SK-N-SH (cell line): ENCODE measurements around the gene SLC6A20.

Experiments
- EZH2phosphoT487 ChIP-seq: fragments of 200-600 bp; sonication (generic); IDR thresholded peaks from 2 replicates; pipeline ENCODE4 v1.6.1; 2017; ENCODE audit warnings: low read depth, mixed run types, mild to moderate bottlenecking, antibody characterized with exemption, moderate library complexity, borderline replicate concordance
- FOSL2 ChIP-seq: IDR thresholded peaks from 2 replicates; pipeline ENCODE4 v1.4.0; 2012; ENCODE audit warnings: low read depth, mild to moderate bottlenecking, moderate library complexity, borderline replicate concordance
- GATA2 ChIP-seq: sonication (generic); formaldehyde crosslinking; IDR thresholded peaks from 2 replicates; pipeline ENCODE4 v1.5.0; 2020; ENCODE audit warnings: mild to moderate bottlenecking, missing genetic modification reagents
- JUND ChIP-seq: IDR thresholded peaks from 2 replicates; pipeline ENCODE4 v1.4.0; 2012
- POLR2AphosphoS5 ChIP-seq: IDR thresholded peaks from 2 replicates; pipeline ENCODE4 v1.6.1; 2012; ENCODE audit warnings: low read depth, low read length
- SMC3 ChIP-seq: IDR thresholded peaks from 2 replicates; pipeline ENCODE4 v1.6.1; 2012; ENCODE audit warnings: low read depth, low read length, improper control_type of control experiment
- TAF1 ChIP-seq: IDR thresholded peaks from 2 replicates; pipeline ENCODE4 v1.6.1; 2012; ENCODE audit warnings: low read depth, mild to moderate bottlenecking, low read length, moderate library complexity, borderline replicate concordance
- TCF12 ChIP-seq: IDR thresholded peaks from 2 replicates; pipeline ENCODE4 v1.4.0; 2012
- YY1 ChIP-seq: IDR thresholded peaks from 2 replicates; pipeline ENCODE4 v1.4.0; 2012; ENCODE audit warnings: low read depth, mild to moderate bottlenecking
- TF ChIP-seq, protein P1 (sequence below): fragments of 200-600 bp; sonication (generic); IDR thresholded peaks from 2 replicates; pipeline ENCODE4 v1.6.1; 2017; ENCODE audit warnings: antibody characterized with exemption, mild to moderate bottlenecking, moderate library complexity

DNA sequence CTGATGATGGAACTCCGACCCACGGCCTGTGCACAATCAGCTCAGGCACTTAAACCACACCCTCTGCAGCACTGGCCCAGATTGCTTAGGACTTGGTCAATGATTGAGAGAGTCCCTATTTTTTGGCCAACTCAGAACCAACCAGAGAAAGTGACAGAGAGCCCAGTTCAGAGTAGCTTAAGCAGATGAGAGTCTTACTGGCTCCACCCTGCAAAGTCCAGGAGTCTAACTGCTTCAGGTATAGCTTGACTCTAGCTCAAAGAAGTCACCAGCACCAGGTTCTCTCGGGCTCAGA lies 20.1 kb downstream of the SLC6A20 start:
- TF ChIP-seq JUND (no peak), YY1 (no peak), GATA2 (no peak), POLR2AphosphoS5 (no peak), SMC3 (no peak), TAF1 (no peak), FOSL2 (no peak), TCF12 (no peak), EZH2phosphoT487 (no peak)
- TF ChIP-seq, protein P1, sequence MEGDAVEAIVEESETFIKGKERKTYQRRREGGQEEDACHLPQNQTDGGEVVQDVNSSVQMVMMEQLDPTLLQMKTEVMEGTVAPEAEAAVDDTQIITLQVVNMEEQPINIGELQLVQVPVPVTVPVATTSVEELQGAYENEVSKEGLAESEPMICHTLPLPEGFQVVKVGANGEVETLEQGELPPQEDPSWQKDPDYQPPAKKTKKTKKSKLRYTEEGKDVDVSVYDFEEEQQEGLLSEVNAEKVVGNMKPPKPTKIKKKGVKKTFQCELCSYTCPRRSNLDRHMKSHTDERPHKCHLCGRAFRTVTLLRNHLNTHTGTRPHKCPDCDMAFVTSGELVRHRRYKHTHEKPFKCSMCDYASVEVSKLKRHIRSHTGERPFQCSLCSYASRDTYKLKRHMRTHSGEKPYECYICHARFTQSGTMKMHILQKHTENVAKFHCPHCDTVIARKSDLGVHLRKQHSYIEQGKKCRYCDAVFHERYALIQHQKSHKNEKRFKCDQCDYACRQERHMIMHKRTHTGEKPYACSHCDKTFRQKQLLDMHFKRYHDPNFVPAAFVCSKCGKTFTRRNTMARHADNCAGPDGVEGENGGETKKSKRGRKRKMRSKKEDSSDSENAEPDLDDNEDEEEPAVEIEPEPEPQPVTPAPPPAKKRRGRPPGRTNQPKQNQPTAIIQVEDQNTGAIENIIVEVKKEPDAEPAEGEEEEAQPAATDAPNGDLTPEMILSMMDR, result no peak
